ENCODE measurements around the gene NDFIP1. TPM values are rescaled to one million over a fixed set of nuclear protein-coding genes. Genes with fewer than 3 reads are reported as not detected.

NDFIP1 gene
- total RNA-seq, 1 experiment from 2014 or later: 50.8 TPM

GRCh38 chr5:142091012-142091411 is 17.6 kb upstream of the NDFIP1 start:
- TF ChIP-seq CTCF (IDR thresholded peaks at IDR 0.05; ENCODE audit: unreplicated experiment): no peak
- Mint-ChIP-seq H3K27me3 (ENCODE audit: insufficient read depth, unreplicated experiment) (no peaks in the 10 kb centered on the region), H3K4me1 (ENCODE audit: insufficient read depth, unreplicated experiment) (peaks cover 14% of the 10 kb centered on the region), H3K4me3 (ENCODE audit: unreplicated experiment) (no peak overlapping the region), H3K27ac (ENCODE audit: low read depth, unreplicated experiment) (no peak overlapping the region), H3K36me3 (ENCODE audit: insufficient read depth, unreplicated experiment) (no peaks in the 10 kb centered on the region), H3K9me3 (ENCODE audit: unreplicated experiment) (no peaks in the 10 kb centered on the region)
- POLR2A ChIA-PET: interaction anchor here (0.6 kb wide), 1 partner anchor 11 kb away, joined by 3 read pairs; no protein-coding TSS in a partner anchor
- DNase-seq (ENCODE audit: unreplicated experiment): no peak
- CTCF ChIA-PET: no interaction called here
- intact Hi-C loops (cut with micrococcal nuclease): no loop called here
- no TSS peak for BruUV-seq (replicated peaks)

- intact Hi-C loops (cut with micrococcal nuclease): no loop called here
- ChIA-PET CTCF (interaction anchor here (0.6 to 1.2 kb wide), 2 partner anchors 77 to 171 kb away, joined by 3 read pairs; no protein-coding TSS in a partner anchor), POLR2A (interaction anchor here (0.6 to 1.3 kb wide), 4 partner anchors 10 to 40 kb away, joined by 3 to 4 read pairs (median 4); partner anchors contain the start of gene NDFIP1)
- no peaks in the 10 kb centered on the region for H3K27me3 Mint-ChIP-seq (ENCODE audit: insufficient read depth, unreplicated experiment)
- H3K27ac Mint-ChIP-seq (ENCODE audit: low read depth, unreplicated experiment): no peak overlapping the region
- no peak for DNase-seq (ENCODE audit: unreplicated experiment)
- no peak for TF ChIP-seq CTCF (IDR thresholded peaks at IDR 0.05; ENCODE audit: unreplicated experiment)
- H3K36me3 Mint-ChIP-seq (ENCODE audit: insufficient read depth, unreplicated experiment): no peaks in the 10 kb centered on the region
- H3K4me3 Mint-ChIP-seq (ENCODE audit: unreplicated experiment): no peak overlapping the region
- H3K4me1 Mint-ChIP-seq (ENCODE audit: insufficient read depth, unreplicated experiment): peaks cover 15% of the 10 kb centered on the region
- BruUV-seq (replicated peaks): no TSS peak
- H3K9me3 Mint-ChIP-seq (ENCODE audit: unreplicated experiment): no peaks in the 10 kb centered on the region
Measured at GRCh38 chr5:142091922-142092321, 16.7 kb upstream of the NDFIP1 start.

GRCh38 chr5:142095035-142095434 is 13.5 kb upstream of the NDFIP1 start:
- Mint-ChIP-seq H3K27me3 (ENCODE audit: insufficient read depth, unreplicated experiment) (no peaks in the 10 kb centered on the region), H3K4me3 (ENCODE audit: unreplicated experiment) (no peak overlapping the region), H3K27ac (ENCODE audit: low read depth, unreplicated experiment) (no peak overlapping the region), H3K9me3 (ENCODE audit: unreplicated experiment) (no peaks in the 10 kb centered on the region), H3K4me1 (ENCODE audit: insufficient read depth, unreplicated experiment) (peaks cover 22% of the 10 kb centered on the region), H3K36me3 (ENCODE audit: insufficient read depth, unreplicated experiment) (no peaks in the 10 kb centered on the region)
- ChIA-PET CTCF (no interaction called here), POLR2A (interaction anchor here (0.7 to 2.2 kb wide), 2 partner anchors 14 to 251 kb away, joined by 3 to 20 read pairs; partner anchors contain the start of gene NDFIP1)
- no peak for DNase-seq (ENCODE audit: unreplicated experiment)
- no peak for TF ChIP-seq CTCF (IDR thresholded peaks at IDR 0.05; ENCODE audit: unreplicated experiment)
- intact Hi-C loops (cut with micrococcal nuclease): loop anchor here (5.0 kb wide), 1 partner anchor 68 kb away; no protein-coding TSS in a partner anchor
- no TSS peak for BruUV-seq (replicated peaks)

- no peak for TF ChIP-seq CTCF (IDR thresholded peaks at IDR 0.05; ENCODE audit: unreplicated experiment)
- no peak for DNase-seq (ENCODE audit: unreplicated experiment)
- H3K27me3 Mint-ChIP-seq (ENCODE audit: insufficient read depth, unreplicated experiment): no peaks in the 10 kb centered on the region
- ChIA-PET CTCF (interaction anchor here (0.9 kb wide), 1 partner anchor 14 kb away, joined by 4 read pairs; no protein-coding TSS in a partner anchor), POLR2A (interaction anchor here (0.7 to 2.2 kb wide), 3 partner anchors 14 to 27 kb away, joined by 3 to 20 read pairs (median 3); partner anchors contain the start of gene NDFIP1)
- H3K27ac Mint-ChIP-seq (ENCODE audit: low read depth, unreplicated experiment): no peak overlapping the region
- no peaks in the 10 kb centered on the region for H3K36me3 Mint-ChIP-seq (ENCODE audit: insufficient read depth, unreplicated experiment)
- H3K4me3 Mint-ChIP-seq (ENCODE audit: unreplicated experiment): no peak overlapping the region
- intact Hi-C loops (cut with micrococcal nuclease): loop anchor here (5.0 kb wide), 1 partner anchor 68 kb away; no protein-coding TSS in a partner anchor
- H3K9me3 Mint-ChIP-seq (ENCODE audit: unreplicated experiment): no peaks in the 10 kb centered on the region
- peaks cover 20% of the 10 kb centered on the region for H3K4me1 Mint-ChIP-seq (ENCODE audit: insufficient read depth, unreplicated experiment)
- BruUV-seq (replicated peaks): no TSS peak
Measured at GRCh38 chr5:142095651-142096330, 12.8 kb upstream of the NDFIP1 start.
